Body of pancreas (tissue), 4 donors: ENCODE data around the gene EPN2. TPM values are rescaled to one million over a fixed set of nuclear protein-coding genes. Genes with fewer than 3 reads are reported as not detected.
A peak's percentile ranks its signal among the peaks of the same experiment; 100 is the strongest.

ENCODE experiments used
- ATAC-seq: fragments of 150-250 bp; one replicate; pipeline ENCODE4 v1.9.1; 2016
- DNase-seq, 4 donors: peaks; one replicate each; pipeline ENCODE4 v3.0.0-alpha.2; 2019
- H3K27ac ChIP-seq, 4 donors: fragments of 200-600 bp; sonication (generic); 1 replicate in 3 of 4; 2 replicates in 1 of 4; pipeline versions ENCODE4 v1.5.1 to v1.6.1; 2016 to 2019; ENCODE audit warnings: mild to moderate bottlenecking in 1 of 4, mixed read lengths in 1 of 4, moderate library complexity in 1 of 4
- H3K27me3 ChIP-seq, 2 donors: fragments of 200-600 bp; sonication (generic); one replicate each; pipeline ENCODE4 v1.6.0; 2016; ENCODE audit warnings: mild to moderate bottlenecking in 1 of 2
- H3K36me3 ChIP-seq, 2 donors: fragments of 200-600 bp; sonication (generic); replicated peaks in 1 of 2; 2 replicates each; pipeline ENCODE4 v1.5.1; 2016; ENCODE audit warnings: low read depth in 2 of 2; ENCODE audit not compliant: insufficient read depth in 1 of 2
- H3K4me1 ChIP-seq: fragments of 200-600 bp; sonication (generic); one replicate; pipeline ENCODE4 v1.6.0; 2016
- H3K4me3 ChIP-seq, 2 donors: fragments of 200-600 bp; sonication (generic); 1 replicate in 1 of 2; 2 replicates in 1 of 2; pipeline ENCODE4 v1.5.1; 2016 to 2019
- H3K9me3 ChIP-seq, 3 donors: fragments of 200-600 bp; sonication (generic); 1 replicate in 2 of 3; 2 replicates in 1 of 3; pipeline ENCODE4 v1.5.1; 2016
- CTCF ChIP-seq, 7 experiments: fragments of 450-650 bp in 4 of 7; fragments of 200-600 bp in 3 of 7; sonication (generic) in 3 of 7; IDR thresholded peaks; one replicate each; pipeline ENCODE4 v1.5.1; 2016 to 2019; ENCODE audit warnings: antibody characterized with exemption in 7 of 7
- POLR2A ChIP-seq, 3 donors: fragments of 450-650 bp; IDR thresholded peaks; one replicate each; pipeline ENCODE4 v1.6.1; 2016; ENCODE audit warnings: antibody characterized with exemption in 3 of 3, mild to moderate bottlenecking in 2 of 3
- WGBS, 2 donors: methylation state at CpG; one replicate each; pipeline ENCODE4 v1.1.5; 2017; 5-methylcytosine and 5-hydroxymethylcytosine counted together
- intact Hi-C: fragments of 100-400 bp; cut with DNase I; formaldehyde crosslinking; loops from one replicate; pipeline ENCODE4 v1.15.1; 2023
- total RNA-seq, 2 donors: library from RNA; depleted of rRNA; stranded (reverse); fragments of >200 nt; gene quantifications; one replicate each; pipeline ENCODE4 v1.1.0, GENCODE V29; 2016

Gene EPN2
- total RNA-seq, 2 donors from 2014 or later = 32.7 to 46.5 TPM

GRCh38 chr17:19244357-19244756 lies 7.2 kb downstream of the EPN2 start:
- TF ChIP-seq POLR2A (IDR thresholded peaks at IDR 0.05) (no peak), CTCF (IDR thresholded peaks at IDR 0.05) (no peak)
- H3K27me3 ChIP-seq = no peaks in the 10 kb centered on the region
- WGBS, 2 donors = 73 to 76% methylated on average over 8 of the region's 8 CpGs
- H3K9me3 ChIP-seq = no peaks in the 10 kb centered on the region
- ATAC-seq = no peak
- intact Hi-C loops = no loop called here
- peak in 1 of 4 donors; percentile 1 for DNase-seq
- H3K27ac ChIP-seq = no peak overlapping the region
- H3K4me1 ChIP-seq = peaks cover 61% of the 10 kb centered on the region
- H3K36me3 ChIP-seq = no peaks in the 10 kb centered on the region
- H3K4me3 ChIP-seq = no peak overlapping the region

- Histone ChIP-seq H3K4me1 (peaks cover 61% of the 10 kb centered on the region), H3K9me3 (no peaks in the 10 kb centered on the region), H3K4me3 (no peak overlapping the region), H3K27ac (no peak overlapping the region), H3K36me3 (no peaks in the 10 kb centered on the region), H3K27me3 (no peaks in the 10 kb centered on the region)
- no peak for TF ChIP-seq POLR2A (IDR thresholded peaks at IDR 0.05)
- no peak for TF ChIP-seq CTCF (IDR thresholded peaks at IDR 0.05)
- 32 to 47% methylated on average over 3 of the region's 3 CpGs for WGBS, 2 donors
- peak in 2 of 4 donors; percentile 6 to 20 for DNase-seq
- ATAC-seq = no peak
- intact Hi-C loops = no loop called here
These were observed 7.6 kb downstream of the EPN2 start for GRCh38 chr17:19244781-19245180.

GRCh38 chr17:19247473-19247872 lies 10.3 kb downstream of the EPN2 start:
- H3K27ac ChIP-seq = no peak overlapping the region
- no peaks in the 10 kb centered on the region for H3K27me3 ChIP-seq
- intact Hi-C loops = no loop called here
- H3K36me3 ChIP-seq = no peaks in the 10 kb centered on the region
- no peaks in the 10 kb centered on the region for H3K9me3 ChIP-seq
- H3K4me1 ChIP-seq = peaks cover 47% of the 10 kb centered on the region
- no peak overlapping the region for H3K4me3 ChIP-seq
- no peak for TF ChIP-seq CTCF (IDR thresholded peaks at IDR 0.05)
- no peak for TF ChIP-seq POLR2A (IDR thresholded peaks at IDR 0.05)
- WGBS, 2 donors = 66 to 81% methylated on average over 3 of the region's 3 CpGs
- DNase-seq (no peak), ATAC-seq (no peak)

- intact Hi-C loops = no loop called here
- Histone ChIP-seq H3K4me1 (peaks cover 42% of the 10 kb centered on the region), H3K4me3 (no peak overlapping the region), H3K36me3 (no peaks in the 10 kb centered on the region), H3K27ac (no peak overlapping the region), H3K27me3 (no peaks in the 10 kb centered on the region), H3K9me3 (no peaks in the 10 kb centered on the region)
- TF ChIP-seq POLR2A (IDR thresholded peaks at IDR 0.05) (no peak), CTCF (IDR thresholded peaks at IDR 0.05) (no peak)
- ATAC-seq (no peak), DNase-seq (no peak)
- WGBS, 2 donors = 65 to 68% methylated on average over 4 of the region's 4 CpGs
These were observed 11.2 kb downstream of the EPN2 start for GRCh38 chr17:19248151-19248927.
